ENCODE measurements around the gene DYNLL1. TPM values are rescaled to one million over a fixed set of nuclear protein-coding genes. Genes with fewer than 3 reads are reported as not detected.

The DYNLL1 gene
- total and polyA plus RNA-seq, 2 of the 13 experiments (the other 11 are each of a cell fraction or from before 2014, with no cell fraction given), result 271 to 294 TPM

DNA sequence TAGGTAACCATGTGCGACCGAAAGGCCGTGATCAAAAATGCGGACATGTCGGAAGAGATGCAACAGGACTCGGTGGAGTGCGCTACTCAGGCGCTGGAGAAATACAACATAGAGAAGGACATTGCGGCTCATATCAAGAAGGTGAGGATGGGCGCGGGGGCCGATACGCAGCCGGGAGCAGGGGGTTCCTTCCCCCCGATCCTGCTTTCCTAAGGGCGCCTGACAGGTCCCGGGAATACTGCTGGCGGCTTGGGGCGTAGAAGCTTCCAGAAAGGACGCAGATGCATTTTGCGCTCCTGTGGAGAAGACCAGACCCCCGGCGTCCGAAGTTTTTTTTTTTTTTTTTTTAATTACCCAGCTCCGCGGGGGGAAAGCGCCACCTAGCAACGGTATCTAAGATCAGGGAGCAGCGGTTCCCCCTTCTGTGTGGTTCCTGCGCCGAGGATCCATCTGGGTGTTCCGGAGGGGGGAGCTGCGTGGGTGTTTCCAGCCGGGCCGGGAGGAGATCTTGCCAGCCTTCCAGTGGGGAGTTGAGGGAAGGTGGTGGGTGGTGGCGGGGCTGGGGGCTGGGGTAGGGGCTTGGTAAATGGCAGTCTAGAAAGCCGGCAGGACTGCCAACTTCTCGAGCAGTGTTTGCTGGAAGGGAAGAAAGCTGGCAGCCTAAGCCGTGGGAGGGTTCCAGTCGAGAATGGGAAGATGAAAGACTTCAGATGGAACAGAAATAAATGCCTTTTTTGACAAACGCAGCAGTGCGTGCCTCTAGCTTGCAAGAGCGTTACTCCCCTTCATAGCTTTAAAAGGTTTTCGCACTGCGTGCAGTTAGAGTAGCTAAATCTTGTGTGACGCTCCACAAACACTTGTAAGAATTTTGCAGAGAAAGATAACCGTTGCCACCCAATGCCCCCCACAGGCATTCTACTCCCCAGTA lies 764 bp downstream of the DYNLL1 start (continued):
- TF ChIP-seq, protein P1, sequence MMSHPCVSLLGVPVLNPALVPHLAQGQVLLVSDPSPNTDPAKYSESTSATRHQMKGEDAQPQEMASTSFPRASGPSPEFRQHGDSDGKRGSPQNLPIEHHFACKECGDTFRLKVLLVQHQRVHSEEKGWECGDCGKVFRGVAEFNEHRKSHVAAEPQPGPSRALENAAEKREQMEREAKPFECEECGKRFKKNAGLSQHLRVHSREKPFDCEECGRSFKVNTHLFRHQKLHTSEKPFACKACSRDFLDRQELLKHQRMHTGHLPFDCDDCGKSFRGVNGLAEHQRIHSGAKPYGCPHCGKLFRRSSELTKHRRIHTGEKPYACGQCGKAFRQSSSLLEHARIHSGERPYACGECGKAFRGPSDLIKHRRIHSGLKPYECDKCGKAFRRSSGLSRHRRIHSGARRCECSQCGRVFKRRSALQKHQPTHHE (CRISPR knock-in tag; IDR thresholded peaks at IDR 0.05; ENCODE audit: borderline replicate concordance), result peak; percentile 0; the same call in 1 of the 2 replicates
- TF ChIP-seq ZIK1 (CRISPR knock-in tag; IDR thresholded peaks at IDR 0.05; ENCODE audit: borderline replicate concordance, low read depth) (0 out of 2 replicates have a peak, but pooled peaks have one; percentile 23), ZNF33B (CRISPR knock-in tag; IDR thresholded peaks at IDR 0.05) (no peak), FIP1L1 (IDR thresholded peaks at IDR 0.05; ENCODE audit: borderline replicate concordance, insufficient read depth, low read depth, low read length) (no peak), MZF1 (CRISPR knock-in tag; IDR thresholded peaks at IDR 0.05; ENCODE audit: borderline replicate concordance) (no peak), ZNF446 (CRISPR knock-in tag; IDR thresholded peaks at IDR 0.05) (peak; percentile 64; the same call in 1 of the 2 replicates), YEATS4 (CRISPR knock-in tag; IDR thresholded peaks at IDR 0.05; ENCODE audit: borderline replicate concordance) (peak; percentile 16; the same call in 1 of the 2 replicates), SIN3A (IDR thresholded peaks at IDR 0.05; ENCODE audit: borderline replicate concordance, low read depth, low read length) (0 out of 2 replicates have a peak, but pooled peaks have one; percentile 34), SAFB2 (CRISPR knock-in tag; IDR thresholded peaks at IDR 0.05; ENCODE audit: borderline replicate concordance, low read depth) (no peak), KLF12 (CRISPR knock-in tag; IDR thresholded peaks at IDR 0.05; ENCODE audit: borderline replicate concordance) (peak; percentile 25; the same call in 1 of the 2 replicates), ZFX (CRISPR knock-in tag; IDR thresholded peaks at IDR 0.05; ENCODE audit: low read depth) (no peak), ZNF724P (CRISPR knock-in tag; IDR thresholded peaks at IDR 0.05; ENCODE audit: borderline replicate concordance) (no peak)
- TF ChIP-seq, protein P2, sequence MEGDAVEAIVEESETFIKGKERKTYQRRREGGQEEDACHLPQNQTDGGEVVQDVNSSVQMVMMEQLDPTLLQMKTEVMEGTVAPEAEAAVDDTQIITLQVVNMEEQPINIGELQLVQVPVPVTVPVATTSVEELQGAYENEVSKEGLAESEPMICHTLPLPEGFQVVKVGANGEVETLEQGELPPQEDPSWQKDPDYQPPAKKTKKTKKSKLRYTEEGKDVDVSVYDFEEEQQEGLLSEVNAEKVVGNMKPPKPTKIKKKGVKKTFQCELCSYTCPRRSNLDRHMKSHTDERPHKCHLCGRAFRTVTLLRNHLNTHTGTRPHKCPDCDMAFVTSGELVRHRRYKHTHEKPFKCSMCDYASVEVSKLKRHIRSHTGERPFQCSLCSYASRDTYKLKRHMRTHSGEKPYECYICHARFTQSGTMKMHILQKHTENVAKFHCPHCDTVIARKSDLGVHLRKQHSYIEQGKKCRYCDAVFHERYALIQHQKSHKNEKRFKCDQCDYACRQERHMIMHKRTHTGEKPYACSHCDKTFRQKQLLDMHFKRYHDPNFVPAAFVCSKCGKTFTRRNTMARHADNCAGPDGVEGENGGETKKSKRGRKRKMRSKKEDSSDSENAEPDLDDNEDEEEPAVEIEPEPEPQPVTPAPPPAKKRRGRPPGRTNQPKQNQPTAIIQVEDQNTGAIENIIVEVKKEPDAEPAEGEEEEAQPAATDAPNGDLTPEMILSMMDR (CRISPR knock-in tag; IDR thresholded peaks at IDR 0.05), result peak; percentile 42
- TF ChIP-seq, protein P3, sequence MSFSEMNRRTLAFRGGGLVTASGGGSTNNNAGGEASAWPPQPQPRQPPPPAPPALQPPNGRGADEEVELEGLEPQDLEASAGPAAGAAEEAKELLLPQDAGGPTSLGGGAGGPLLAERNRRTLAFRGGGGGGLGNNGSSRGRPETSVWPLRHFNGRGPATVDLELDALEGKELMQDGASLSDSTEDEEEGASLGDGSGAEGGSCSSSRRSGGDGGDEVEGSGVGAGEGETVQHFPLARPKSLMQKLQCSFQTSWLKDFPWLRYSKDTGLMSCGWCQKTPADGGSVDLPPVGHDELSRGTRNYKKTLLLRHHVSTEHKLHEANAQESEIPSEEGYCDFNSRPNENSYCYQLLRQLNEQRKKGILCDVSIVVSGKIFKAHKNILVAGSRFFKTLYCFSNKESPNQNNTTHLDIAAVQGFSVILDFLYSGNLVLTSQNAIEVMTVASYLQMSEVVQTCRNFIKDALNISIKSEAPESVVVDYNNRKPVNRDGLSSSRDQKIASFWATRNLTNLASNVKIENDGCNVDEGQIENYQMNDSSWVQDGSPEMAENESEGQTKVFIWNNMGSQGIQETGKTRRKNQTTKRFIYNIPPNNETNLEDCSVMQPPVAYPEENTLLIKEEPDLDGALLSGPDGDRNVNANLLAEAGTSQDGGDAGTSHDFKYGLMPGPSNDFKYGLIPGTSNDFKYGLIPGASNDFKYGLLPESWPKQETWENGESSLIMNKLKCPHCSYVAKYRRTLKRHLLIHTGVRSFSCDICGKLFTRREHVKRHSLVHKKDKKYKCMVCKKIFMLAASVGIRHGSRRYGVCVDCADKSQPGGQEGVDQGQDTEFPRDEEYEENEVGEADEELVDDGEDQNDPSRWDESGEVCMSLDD (CRISPR knock-in tag; IDR thresholded peaks at IDR 0.05; ENCODE audit: borderline replicate concordance), result 0 out of 2 replicates have a peak, but pooled peaks have one; percentile 33
- TF ChIP-seq, protein P4, sequence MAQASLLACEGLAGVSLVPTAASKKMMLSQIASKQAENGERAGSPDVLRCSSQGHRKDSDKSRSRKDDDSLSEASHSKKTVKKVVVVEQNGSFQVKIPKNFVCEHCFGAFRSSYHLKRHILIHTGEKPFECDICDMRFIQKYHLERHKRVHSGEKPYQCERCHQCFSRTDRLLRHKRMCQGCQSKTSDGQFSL (CRISPR knock-in tag; IDR thresholded peaks at IDR 0.05), result no peak
- TF ChIP-seq, protein P5, sequence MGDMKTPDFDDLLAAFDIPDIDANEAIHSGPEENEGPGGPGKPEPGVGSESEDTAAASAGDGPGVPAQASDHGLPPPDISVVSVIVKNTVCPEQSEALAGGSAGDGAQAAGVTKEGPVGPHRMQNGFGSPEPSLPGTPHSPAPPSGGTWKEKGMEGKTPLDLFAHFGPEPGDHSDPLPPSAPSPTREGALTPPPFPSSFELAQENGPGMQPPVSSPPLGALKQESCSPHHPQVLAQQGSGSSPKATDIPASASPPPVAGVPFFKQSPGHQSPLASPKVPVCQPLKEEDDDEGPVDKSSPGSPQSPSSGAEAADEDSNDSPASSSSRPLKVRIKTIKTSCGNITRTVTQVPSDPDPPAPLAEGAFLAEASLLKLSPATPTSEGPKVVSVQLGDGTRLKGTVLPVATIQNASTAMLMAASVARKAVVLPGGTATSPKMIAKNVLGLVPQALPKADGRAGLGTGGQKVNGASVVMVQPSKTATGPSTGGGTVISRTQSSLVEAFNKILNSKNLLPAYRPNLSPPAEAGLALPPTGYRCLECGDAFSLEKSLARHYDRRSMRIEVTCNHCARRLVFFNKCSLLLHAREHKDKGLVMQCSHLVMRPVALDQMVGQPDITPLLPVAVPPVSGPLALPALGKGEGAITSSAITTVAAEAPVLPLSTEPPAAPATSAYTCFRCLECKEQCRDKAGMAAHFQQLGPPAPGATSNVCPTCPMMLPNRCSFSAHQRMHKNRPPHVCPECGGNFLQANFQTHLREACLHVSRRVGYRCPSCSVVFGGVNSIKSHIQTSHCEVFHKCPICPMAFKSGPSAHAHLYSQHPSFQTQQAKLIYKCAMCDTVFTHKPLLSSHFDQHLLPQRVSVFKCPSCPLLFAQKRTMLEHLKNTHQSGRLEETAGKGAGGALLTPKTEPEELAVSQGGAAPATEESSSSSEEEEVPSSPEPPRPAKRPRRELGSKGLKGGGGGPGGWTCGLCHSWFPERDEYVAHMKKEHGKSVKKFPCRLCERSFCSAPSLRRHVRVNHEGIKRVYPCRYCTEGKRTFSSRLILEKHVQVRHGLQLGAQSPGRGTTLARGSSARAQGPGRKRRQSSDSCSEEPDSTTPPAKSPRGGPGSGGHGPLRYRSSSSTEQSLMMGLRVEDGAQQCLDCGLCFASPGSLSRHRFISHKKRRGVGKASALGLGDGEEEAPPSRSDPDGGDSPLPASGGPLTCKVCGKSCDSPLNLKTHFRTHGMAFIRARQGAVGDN (CRISPR knock-in tag; IDR thresholded peaks at IDR 0.05), result no peak; the same call in 1 of the 2 replicates
